Left lung (tissue), 10 donors: ENCODE data around the gene ORAI3. TPM values are rescaled to one million over a fixed set of nuclear protein-coding genes. Genes with fewer than 3 reads are reported as not detected.

Source experiments
- ATAC-seq: fragments of 200-7000 bp; cut with Tn5 transposase; one replicate; pipeline ENCODE4 v1.9.1; 2020; ENCODE audit warnings: moderate library complexity
- DNase-seq, 4 donors: peaks; one replicate each; pipeline ENCODE4 v3.0.0-alpha.2; 2013 to 2020
- H3K27ac ChIP-seq, 2 donors: fragments of 200-600 bp; sonication (generic) in 1 of 2; one replicate each; pipeline versions ENCODE4 v1.5.0 to v1.8.0; 2020 to 2021
- H3K27me3 ChIP-seq, 2 donors: fragments of 200-600 bp; sonication (generic) in 1 of 2; one replicate each; pipeline versions ENCODE4 v1.5.0 to v1.8.0; 2020 to 2021
- H3K36me3 ChIP-seq, 2 donors: fragments of 200-600 bp; sonication (generic) in 1 of 2; one replicate each; pipeline versions ENCODE4 v1.5.0 to v1.8.0; 2020 to 2021
- H3K4me1 ChIP-seq, 2 donors: fragments of 200-600 bp; one replicate each; pipeline ENCODE4 v1.8.0; 2021
- H3K4me3 ChIP-seq, 2 donors: fragments of 200-600 bp; sonication (generic) in 1 of 2; one replicate each; pipeline versions ENCODE4 v1.5.0 to v1.8.0; 2020 to 2021; ENCODE audit warnings: mild to moderate bottlenecking in 1 of 2
- H3K9me3 ChIP-seq, 2 donors: fragments of 200-600 bp; sonication (generic) in 1 of 2; one replicate each; pipeline versions ENCODE4 v1.5.0 to v1.8.0; 2020 to 2021
- intact Hi-C, 2 donors: fragments of 100-400 bp; cut with DNase I; formaldehyde crosslinking; loops; one replicate each; pipeline versions ENCODE4 v1.11.2 to v1.14.2; 2022
- polyA plus RNA-seq, 6 donors: library from polyadenylated mRNA; unstranded; fragments of 120-200 nt; gene quantifications; one replicate each; pipeline ENCODE4 v1.2.1, GENCODE V29; 2013; ENCODE audit not compliant: insufficient read length in 6 of 6
- total RNA-seq, 2 donors: library from RNA; stranded (reverse); fragmentation: NEBNext Ultra II Directional; extraction: Animal tissue kit (Norgen Biotek cat#: 25700); gene quantifications; one replicate each; pipeline ENCODE4 v1.2.1, GENCODE V29; 2021
- TF ChIP-seq, protein P1 (sequence below), 2 donors: fragments of 200-600 bp; sonication (generic) in 1 of 2; IDR thresholded peaks; one replicate each; pipeline versions ENCODE4 v1.5.0 to v1.8.0; 2021; ENCODE audit warnings: antibody characterized with exemption in 2 of 2
- donor health status: DM: no; HTN: yes; CAD: no.
- donor health status: DM: no; HTN: no; CAD: no.

The ORAI3 gene
- total and polyA plus RNA-seq, 8 donors = 16.9 to 23.2 (median 18.9) TPM

DNA sequence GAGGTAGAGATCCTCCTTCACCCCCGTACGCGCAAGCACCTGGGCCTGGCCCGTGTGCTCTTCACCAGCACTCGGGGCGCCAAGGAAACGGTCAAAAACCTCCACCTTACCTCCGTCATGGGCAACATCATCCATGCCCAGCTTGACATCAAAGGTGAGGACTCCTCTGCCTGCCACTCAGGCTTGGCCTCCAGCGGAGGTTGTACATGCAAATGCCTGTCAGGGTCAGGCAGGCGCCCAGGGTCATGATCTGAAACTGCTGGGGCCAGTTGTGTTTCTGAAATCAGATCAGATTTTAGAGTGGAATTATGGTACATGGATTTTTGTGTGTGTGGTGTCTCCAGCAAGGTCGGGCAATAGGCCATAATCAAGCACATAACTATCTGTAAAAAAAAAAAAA, 12.5 kb downstream of the ORAI3 start:
- Histone ChIP-seq H3K36me3 (peaks cover 0 to 74% of the 10 kb centered on the region in 2 donors), H3K27me3 (no peaks in the 10 kb centered on the region), H3K27ac (no peak overlapping the region), H3K4me1 (peaks cover 8 to 23% of the 10 kb centered on the region in 2 donors), H3K9me3 (no peaks in the 10 kb centered on the region), H3K4me3 (no peak overlapping the region)
- TF ChIP-seq, protein P1, sequence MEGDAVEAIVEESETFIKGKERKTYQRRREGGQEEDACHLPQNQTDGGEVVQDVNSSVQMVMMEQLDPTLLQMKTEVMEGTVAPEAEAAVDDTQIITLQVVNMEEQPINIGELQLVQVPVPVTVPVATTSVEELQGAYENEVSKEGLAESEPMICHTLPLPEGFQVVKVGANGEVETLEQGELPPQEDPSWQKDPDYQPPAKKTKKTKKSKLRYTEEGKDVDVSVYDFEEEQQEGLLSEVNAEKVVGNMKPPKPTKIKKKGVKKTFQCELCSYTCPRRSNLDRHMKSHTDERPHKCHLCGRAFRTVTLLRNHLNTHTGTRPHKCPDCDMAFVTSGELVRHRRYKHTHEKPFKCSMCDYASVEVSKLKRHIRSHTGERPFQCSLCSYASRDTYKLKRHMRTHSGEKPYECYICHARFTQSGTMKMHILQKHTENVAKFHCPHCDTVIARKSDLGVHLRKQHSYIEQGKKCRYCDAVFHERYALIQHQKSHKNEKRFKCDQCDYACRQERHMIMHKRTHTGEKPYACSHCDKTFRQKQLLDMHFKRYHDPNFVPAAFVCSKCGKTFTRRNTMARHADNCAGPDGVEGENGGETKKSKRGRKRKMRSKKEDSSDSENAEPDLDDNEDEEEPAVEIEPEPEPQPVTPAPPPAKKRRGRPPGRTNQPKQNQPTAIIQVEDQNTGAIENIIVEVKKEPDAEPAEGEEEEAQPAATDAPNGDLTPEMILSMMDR (IDR thresholded peaks at IDR 0.05) = no peak
- intact Hi-C loops = no loop called here
- DNase-seq = no peak
- ATAC-seq = no peak

DNA sequence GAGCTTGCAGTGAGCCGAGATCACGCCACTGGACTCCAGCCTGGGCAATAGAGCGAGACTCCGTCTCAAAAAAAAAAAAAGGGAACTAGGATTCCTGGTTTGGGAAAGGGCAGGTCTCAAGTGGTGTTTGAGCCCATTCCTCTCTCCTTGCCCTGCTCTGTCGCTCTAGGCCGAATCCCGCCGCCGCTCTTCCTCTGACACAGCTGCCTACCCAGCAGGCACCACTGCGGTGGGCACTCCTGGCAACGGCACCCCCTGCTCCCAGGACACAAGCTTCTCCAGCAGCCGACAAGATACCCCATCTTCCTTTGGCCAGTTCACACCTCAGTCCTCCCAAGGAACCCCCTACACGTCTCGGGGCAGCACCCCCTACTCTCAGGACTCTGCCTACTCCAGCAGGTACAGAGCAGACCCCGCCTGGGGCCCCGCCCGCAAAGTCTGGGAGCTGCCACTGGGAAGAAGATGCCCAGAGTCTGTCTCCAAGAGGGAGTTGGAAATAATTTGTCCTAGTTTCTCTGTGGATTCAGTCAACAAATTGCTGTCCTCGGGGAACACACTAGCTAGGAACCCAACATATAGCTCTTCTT, 15.2 kb downstream of the ORAI3 start:
- intact Hi-C loops = no loop called here
- H3K27me3 ChIP-seq = no peaks in the 10 kb centered on the region
- H3K4me1 ChIP-seq = peaks cover 2 to 9% of the 10 kb centered on the region in 2 donors
- peaks cover 0 to 100% of the 10 kb centered on the region in 2 donors for H3K36me3 ChIP-seq
- no peak for DNase-seq
- ATAC-seq = no peak
- H3K4me3 ChIP-seq = no peak overlapping the region
- no peaks in the 10 kb centered on the region for H3K9me3 ChIP-seq
- TF ChIP-seq, protein P1 (IDR thresholded peaks at IDR 0.05) = no peak
- H3K27ac ChIP-seq = no peak overlapping the region

DNA sequence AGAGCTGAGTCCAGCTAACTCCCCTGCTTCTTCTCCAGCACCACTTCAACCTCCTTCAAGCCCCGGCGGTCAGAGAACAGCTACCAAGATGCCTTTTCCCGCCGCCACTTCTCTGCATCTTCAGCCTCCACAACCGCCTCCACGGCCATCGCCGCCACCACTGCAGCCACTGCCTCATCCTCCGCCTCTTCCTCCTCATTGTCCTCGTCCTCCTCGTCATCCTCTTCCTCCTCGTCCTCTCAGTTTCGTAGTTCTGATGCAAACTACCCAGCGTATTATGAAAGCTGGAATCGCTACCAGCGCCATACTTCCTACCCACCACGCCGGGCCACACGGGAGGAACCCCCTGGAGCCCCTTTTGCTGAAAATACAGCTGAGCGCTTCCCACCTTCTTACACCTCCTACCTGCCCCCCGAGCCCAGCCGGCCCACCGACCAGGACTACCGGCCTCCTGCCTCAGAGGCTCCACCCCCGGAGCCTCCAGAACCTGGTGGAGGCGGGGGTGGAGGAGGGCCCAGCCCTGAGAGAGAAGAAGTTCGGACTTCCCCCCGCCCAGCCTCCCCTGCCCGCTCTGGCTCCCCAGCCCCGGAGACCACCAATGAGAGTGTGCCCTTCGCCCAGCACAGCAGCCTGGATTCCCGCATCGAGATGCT, 15.8 kb downstream of the ORAI3 start:
- peaks cover 0 to 3% of the 10 kb centered on the region in 2 donors for H3K4me1 ChIP-seq
- H3K36me3 ChIP-seq = peaks cover 0 to 100% of the 10 kb centered on the region in 2 donors
- intact Hi-C loops = no loop called here
- ATAC-seq (no peak), DNase-seq (no peak)
- TF ChIP-seq, protein P1 (IDR thresholded peaks at IDR 0.05) = no peak
- no peaks in the 10 kb centered on the region for H3K27me3 ChIP-seq
- H3K4me3 ChIP-seq = no peak overlapping the region
- no peak overlapping the region for H3K27ac ChIP-seq
- no peaks in the 10 kb centered on the region for H3K9me3 ChIP-seq

DNA sequence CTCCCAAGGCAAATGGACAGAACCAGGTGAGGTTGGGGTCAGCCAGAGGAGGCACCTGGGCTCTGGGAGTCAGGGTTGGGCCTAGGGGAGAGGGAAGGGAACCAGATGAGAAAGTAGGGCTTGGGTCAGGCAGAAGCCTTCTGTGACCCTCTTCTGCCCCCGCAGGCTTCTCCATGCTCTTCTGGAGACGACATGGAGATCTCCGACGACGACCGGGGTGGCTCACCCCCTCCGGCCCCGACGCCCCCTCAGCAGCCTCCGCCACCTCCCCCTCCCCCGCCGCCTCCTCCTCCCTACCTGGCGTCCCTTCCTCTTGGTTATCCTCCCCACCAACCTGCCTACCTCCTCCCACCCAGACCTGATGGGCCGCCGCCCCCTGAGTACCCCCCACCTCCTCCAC, 16.6 kb downstream of the ORAI3 start:
- TF ChIP-seq, protein P1 (IDR thresholded peaks at IDR 0.05) = no peak
- intact Hi-C loops = no loop called here
- H3K36me3 ChIP-seq = peaks cover 0 to 100% of the 10 kb centered on the region in 2 donors
- ATAC-seq (no peak), DNase-seq (no peak)
- no peaks in the 10 kb centered on the region for H3K27me3 ChIP-seq
- H3K4me1 ChIP-seq = no peaks in the 10 kb centered on the region
- no peak overlapping the region for H3K27ac ChIP-seq
- H3K9me3 ChIP-seq = no peaks in the 10 kb centered on the region
- no peak overlapping the region for H3K4me3 ChIP-seq

DNA sequence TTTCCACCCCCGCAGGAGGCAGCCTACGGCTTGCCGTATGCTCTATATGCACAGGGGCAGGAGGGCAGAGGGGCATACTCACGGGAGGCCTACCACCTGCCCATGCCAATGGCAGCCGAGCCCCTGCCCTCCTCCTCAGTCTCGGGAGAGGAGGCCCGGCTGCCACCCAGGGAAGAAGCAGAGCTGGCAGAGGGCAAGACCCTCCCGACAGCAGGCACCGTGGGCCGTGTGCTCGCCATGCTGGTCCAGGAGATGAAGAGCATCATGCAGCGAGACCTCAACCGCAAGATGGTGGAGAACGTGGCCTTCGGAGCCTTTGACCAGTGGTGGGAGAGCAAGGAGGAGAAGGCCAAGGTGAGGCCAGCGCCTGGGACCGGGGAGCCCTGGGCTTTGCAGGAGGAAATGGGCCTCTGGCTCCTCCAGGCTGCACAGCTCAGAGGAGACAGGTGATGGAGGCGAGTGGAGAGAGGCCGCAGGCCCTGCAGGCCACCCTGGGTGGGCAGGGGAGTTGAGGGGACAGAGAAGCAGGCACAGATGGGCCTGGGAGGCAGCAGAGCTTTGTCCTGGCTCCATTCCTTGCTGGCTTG, 17.3 kb downstream of the ORAI3 start:
- no peak overlapping the region for H3K4me3 ChIP-seq
- no peaks in the 10 kb centered on the region for H3K4me1 ChIP-seq
- intact Hi-C loops = no loop called here

More for the DNA sequence above, 17.3 kb downstream of the ORAI3 start:
- TF ChIP-seq, protein P1 (IDR thresholded peaks at IDR 0.05) = no peak
- ATAC-seq (no peak), DNase-seq (no peak)
- Histone ChIP-seq H3K27me3 (no peaks in the 10 kb centered on the region), H3K36me3 (peaks cover 0 to 100% of the 10 kb centered on the region in 2 donors), H3K27ac (no peak overlapping the region), H3K9me3 (no peaks in the 10 kb centered on the region)
